ENCODE data around the gene SLC44A5.
A peak's percentile ranks its signal among the peaks of the same experiment; 100 is the strongest.
"Not testable (repeated sequence)": the region's sequence is repeated elsewhere in the genome, so short reads cannot be mapped to it uniquely, and the experiment has no call there.

SLC44A5 gene

GRCh38 chr1:75263616-75264015 is 347.3 kb downstream of the SLC44A5 start:
- in situ Hi-C loops (cut with HindIII; ENCODE audit: low pct_ligation_motif_present, low pct_unique_long_range_greater_than_20kb, low sequenced_read_pairs), result not testable (repeated sequence)

GRCh38 chr1:75261946-75262345 is 349.0 kb downstream of the SLC44A5 start:
- in situ Hi-C loops (cut with HindIII; ENCODE audit: low pct_ligation_motif_present, low pct_unique_long_range_greater_than_20kb, low sequenced_read_pairs), result not testable (repeated sequence)

More at GRCh38 chr1:75263616-75264015, 347.3 kb downstream of the SLC44A5 start:
- DNase-seq, result not testable (repeated sequence)

DNA sequence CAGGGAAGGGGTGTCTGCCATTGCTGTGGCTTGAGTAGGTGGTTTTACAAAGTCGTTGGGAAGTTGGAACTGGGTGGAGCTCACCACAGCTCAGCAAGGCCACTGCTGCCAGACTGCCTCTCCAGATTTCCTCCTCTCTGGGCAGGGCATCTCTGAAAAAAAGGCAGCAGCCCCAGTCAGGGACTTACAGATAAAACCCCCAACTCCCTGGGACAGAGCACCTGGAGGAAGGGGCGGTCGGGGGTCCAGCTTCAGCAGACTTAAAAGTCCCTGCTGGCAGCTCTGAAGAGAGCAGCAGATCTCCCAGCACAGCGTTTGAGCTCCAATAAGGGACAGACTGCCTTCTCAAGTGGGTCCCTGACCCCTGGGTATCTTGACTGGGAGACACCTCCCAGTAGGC is 352.6 kb downstream of the SLC44A5 start:
- DNase-seq, result no peak
- in situ Hi-C loops (cut with HindIII; ENCODE audit: low pct_ligation_motif_present, low pct_unique_long_range_greater_than_20kb, low sequenced_read_pairs), result no loop called here

More at GRCh38 chr1:75261946-75262345, 349.0 kb downstream of the SLC44A5 start:
- DNase-seq, result not testable (repeated sequence)

DNA sequence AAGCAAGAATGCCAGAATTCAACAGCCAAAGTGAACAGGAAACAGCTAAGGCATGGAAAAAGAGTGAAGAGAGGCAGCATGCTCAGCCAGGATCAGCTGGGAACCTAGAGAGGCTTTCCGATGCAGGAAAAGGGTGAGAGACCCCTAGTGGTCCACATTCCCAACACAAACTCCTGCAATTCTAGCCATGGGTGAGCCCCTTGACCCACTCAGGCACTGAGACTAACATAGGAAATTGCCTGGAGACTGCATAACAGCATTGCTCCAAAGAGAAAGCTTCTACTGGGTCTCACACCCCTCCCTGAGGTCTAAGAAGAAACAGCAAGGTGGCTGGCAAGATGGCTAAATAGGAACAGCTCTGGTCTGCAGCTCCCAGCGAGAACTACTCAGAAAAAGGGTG is 353.5 kb downstream of the SLC44A5 start:
- in situ Hi-C loops (cut with HindIII; ENCODE audit: low pct_ligation_motif_present, low pct_unique_long_range_greater_than_20kb, low sequenced_read_pairs), result no loop called here

DNA sequence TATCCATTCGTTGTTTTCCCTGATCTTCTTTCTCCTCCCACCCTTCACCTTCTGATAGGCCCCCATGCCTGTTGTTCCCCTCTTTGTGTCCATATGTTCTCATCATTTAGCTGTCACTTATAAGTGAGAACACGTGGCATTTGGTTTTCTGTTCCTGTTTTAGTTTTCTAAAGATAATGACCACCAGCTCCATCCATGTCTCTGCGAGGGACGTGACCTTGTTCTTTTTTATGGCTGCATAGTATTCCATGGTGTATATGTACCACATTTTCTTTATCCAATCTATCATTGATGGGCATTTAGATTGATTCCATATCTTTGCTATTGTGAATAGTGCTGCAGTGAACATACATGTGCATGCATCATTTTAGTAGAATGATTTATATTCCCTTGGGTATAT is 360.8 kb downstream of the SLC44A5 start:
- DNase-seq; in situ Hi-C loops (cut with HindIII; ENCODE audit: low pct_ligation_motif_present, low pct_unique_long_range_greater_than_20kb, low sequenced_read_pairs): not testable (repeated sequence)

More for the DNA sequence above, 353.5 kb downstream of the SLC44A5 start:
- DNase-seq, result no peak

- in situ Hi-C loops (cut with HindIII; ENCODE audit: low pct_ligation_motif_present, low pct_unique_long_range_greater_than_20kb, low sequenced_read_pairs), result no loop called here
Measured at GRCh38 chr1:75245239-75245638, 365.7 kb downstream of the SLC44A5 start.

GRCh38 chr1:75243124-75243523 is 367.8 kb downstream of the SLC44A5 start:
- no peak for DNase-seq

More at GRCh38 chr1:75245239-75245638, 365.7 kb downstream of the SLC44A5 start:
- DNase-seq, result no peak

GRCh38 chr1:75237316-75237715 is 373.6 kb downstream of the SLC44A5 start:
- in situ Hi-C loops (cut with HindIII; ENCODE audit: low pct_ligation_motif_present, low pct_unique_long_range_greater_than_20kb, low sequenced_read_pairs), result no loop called here
- DNase-seq, result no peak

More at GRCh38 chr1:75243124-75243523, 367.8 kb downstream of the SLC44A5 start:
- in situ Hi-C loops (cut with HindIII; ENCODE audit: low pct_ligation_motif_present, low pct_unique_long_range_greater_than_20kb, low sequenced_read_pairs), result no loop called here

DNA sequence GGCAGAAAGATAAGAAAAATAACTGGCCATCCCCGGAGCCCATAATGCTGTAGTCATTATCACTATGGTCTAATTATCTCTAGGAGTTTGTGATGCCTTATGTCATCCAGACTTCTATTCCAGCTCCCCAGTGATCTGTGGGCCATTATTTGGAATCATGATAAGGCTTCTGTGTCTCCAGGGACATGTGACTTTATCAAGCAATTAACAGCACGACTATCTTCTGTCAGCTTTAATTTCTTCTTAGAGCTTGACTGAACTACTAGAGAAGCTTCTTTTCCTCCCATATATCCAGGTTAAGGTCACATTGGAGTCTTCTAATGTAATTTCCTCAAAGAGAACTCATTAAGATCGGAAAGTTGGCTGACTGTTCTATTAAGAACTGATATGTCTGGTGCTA is 376.4 kb downstream of the SLC44A5 start:
- DNase-seq, result no peak
- in situ Hi-C loops (cut with HindIII; ENCODE audit: low pct_ligation_motif_present, low pct_unique_long_range_greater_than_20kb, low sequenced_read_pairs), result no loop called here

DNA sequence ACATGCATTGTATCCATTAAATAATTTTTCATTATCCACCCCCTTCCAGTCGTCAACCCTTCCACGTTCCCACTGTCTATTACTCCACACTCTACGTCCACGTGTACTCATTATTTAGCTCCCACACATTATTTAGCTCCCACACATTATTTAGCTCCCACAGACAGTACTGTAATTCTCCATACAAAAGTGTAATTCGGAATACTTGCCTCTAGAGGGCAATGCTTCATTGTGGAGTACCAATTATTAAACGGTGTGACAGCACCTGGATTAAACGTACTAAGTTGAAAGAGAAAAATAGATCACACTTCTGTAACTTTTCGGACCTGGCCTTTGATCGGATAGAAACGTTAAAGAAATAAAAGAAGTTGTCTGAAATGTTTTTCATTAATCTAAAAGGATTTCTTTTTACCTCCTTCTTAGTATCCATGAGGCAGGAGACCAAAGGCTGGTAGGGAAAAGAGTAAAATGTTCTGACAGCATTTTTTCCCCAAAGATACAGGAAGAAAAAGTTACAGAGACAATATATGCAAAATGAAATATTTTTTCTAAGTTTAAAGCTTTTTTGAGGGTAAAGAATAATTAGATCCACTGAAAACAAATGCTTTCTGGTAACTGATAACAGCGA is 377.5 kb downstream of the SLC44A5 start:
- DNase-seq, result peak; percentile 39
- in situ Hi-C loops (cut with HindIII; ENCODE audit: low pct_ligation_motif_present, low pct_unique_long_range_greater_than_20kb, low sequenced_read_pairs), result no loop called here

- DNase-seq, result no peak
- in situ Hi-C loops (cut with HindIII; ENCODE audit: low pct_ligation_motif_present, low pct_unique_long_range_greater_than_20kb, low sequenced_read_pairs), result no loop called here
Measured at GRCh38 chr1:75220072-75220471, 390.8 kb downstream of the SLC44A5 start.

- DNase-seq, result no peak
- in situ Hi-C loops (cut with HindIII; ENCODE audit: low pct_ligation_motif_present, low pct_unique_long_range_greater_than_20kb, low sequenced_read_pairs), result no loop called here
Measured at GRCh38 chr1:75214017-75214416, 396.9 kb downstream of the SLC44A5 start.

DNA sequence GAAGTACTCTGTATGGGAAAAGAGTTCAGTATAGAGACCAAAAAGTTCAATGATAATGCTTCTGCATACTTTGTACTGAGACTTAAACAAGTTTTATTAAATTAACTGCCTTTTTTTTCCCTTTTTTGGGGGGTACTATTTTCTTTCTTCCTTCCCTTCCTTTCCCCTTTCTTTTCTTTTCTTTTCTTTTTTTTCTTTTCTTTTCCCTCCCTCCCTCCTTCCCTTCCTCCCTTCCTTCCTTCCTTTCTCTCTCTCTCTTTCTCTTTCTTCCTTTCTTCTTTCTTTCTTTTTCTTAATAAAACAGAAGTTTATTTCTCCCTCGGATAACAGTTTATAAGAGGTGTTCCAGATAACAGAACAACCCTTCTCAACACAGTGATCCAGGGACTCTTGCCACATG is 399.3 kb downstream of the SLC44A5 start:
- in situ Hi-C loops (cut with HindIII; ENCODE audit: low pct_ligation_motif_present, low pct_unique_long_range_greater_than_20kb, low sequenced_read_pairs), result no loop called here
- no peak for DNase-seq

DNA sequence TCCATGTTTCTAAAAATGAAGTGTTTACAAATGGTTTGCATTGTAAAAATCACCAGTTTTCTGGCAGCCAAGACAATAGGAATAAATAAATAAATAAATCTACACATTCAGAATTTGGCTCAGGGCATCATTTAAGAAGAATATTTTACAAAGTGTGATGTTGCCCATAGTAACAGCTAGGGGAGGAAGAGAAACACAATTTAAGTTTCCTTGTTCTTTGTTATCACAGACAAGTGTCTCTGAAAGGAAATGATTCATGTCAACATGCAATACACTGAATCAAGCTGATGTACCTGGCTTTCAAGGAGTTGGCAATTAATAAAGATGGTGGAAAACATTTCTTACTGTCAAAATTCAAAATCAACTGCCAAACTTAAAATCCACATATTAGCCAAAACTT is 402.1 kb downstream of the SLC44A5 start:
- in situ Hi-C loops (cut with HindIII; ENCODE audit: low pct_ligation_motif_present, low pct_unique_long_range_greater_than_20kb, low sequenced_read_pairs), result no loop called here
- DNase-seq, result no peak

GRCh38 chr1:75203415-75204277 is 407.3 kb downstream of the SLC44A5 start:
- DNase-seq, result peak; percentile 51
- in situ Hi-C loops (cut with HindIII; ENCODE audit: low pct_ligation_motif_present, low pct_unique_long_range_greater_than_20kb, low sequenced_read_pairs), result no loop called here

DNA sequence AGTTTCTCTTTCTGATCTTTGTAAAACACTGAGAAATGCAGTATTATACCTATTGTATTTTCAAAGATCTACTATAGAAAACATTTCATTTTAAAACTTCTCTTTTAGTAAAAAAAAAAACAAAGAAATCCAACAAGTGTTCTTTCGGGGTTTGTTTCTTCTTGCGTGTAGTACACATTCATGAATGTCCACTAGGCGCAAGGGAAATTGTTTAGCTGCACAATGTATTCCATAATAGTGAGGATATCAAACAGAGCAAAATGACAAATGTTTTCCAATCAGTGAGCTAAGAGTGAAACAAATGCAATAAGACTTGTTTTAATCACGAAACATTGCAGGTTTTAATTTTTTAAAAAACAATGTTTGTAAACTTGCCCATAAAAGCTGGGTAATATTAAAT is 408.2 kb downstream of the SLC44A5 start:
- in situ Hi-C loops (cut with HindIII; ENCODE audit: low pct_ligation_motif_present, low pct_unique_long_range_greater_than_20kb, low sequenced_read_pairs), result no loop called here

GRCh38 chr1:75198761-75199160 is 412.2 kb downstream of the SLC44A5 start:
- no peak for DNase-seq
- in situ Hi-C loops (cut with HindIII; ENCODE audit: low pct_ligation_motif_present, low pct_unique_long_range_greater_than_20kb, low sequenced_read_pairs), result no loop called here

More for the DNA sequence above, 408.2 kb downstream of the SLC44A5 start:
- DNase-seq, result no peak

- no peak for DNase-seq
- in situ Hi-C loops (cut with HindIII; ENCODE audit: low pct_ligation_motif_present, low pct_unique_long_range_greater_than_20kb, low sequenced_read_pairs), result no loop called here
Measured at GRCh38 chr1:75198163-75198562, 412.8 kb downstream of the SLC44A5 start.

DNA sequence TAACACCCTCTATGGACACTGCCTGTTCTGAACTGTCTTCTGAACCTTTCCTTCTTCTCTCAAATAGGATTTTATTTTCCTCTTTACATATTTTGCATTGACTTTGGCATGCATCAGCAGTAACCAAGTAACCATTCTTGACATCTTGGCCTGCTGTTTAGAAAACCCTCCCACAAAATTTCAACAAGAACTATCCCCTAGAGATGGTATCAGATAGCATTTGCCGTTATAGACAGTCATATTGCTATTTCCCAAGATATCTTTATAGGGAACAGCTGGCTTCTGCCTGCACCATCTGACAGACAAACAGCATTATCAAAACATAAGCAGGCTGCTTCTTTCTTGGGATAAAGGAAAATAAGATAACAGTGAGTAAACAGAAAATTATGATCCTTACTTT is 422.0 kb downstream of the SLC44A5 start:
- in situ Hi-C loops (cut with HindIII; ENCODE audit: low pct_ligation_motif_present, low pct_unique_long_range_greater_than_20kb, low sequenced_read_pairs), result no loop called here

More for the DNA sequence above, 422.0 kb downstream of the SLC44A5 start:
- DNase-seq, result no peak
